ENCODE data around the gene MAST4.
"Not testable (repeated sequence)": the region's sequence is repeated elsewhere in the genome, so short reads cannot be mapped to it uniquely, and the experiment has no call there.

MAST4 gene

DNA sequence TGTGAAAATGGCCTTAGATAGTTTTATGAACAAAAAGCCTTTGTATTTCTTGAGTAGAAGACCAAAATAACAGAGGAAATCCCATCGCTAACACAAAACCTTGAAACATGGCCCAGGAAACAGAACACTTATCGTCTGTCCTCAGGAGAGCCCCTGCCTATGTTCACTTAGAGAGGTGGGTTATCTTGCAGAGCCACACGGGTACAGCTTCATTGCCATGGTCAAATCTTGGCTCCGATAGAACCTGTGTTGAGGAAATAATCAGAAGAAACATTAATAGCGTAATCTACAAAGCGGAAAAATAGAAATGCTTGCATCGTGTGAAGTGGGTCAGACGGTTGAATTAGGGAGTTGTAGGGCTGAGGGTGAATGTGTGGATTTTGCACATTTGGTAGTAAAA is 216.1 kb downstream of the MAST4 start:
- no peak for DNase-seq (ENCODE audit: low read depth)

DNA sequence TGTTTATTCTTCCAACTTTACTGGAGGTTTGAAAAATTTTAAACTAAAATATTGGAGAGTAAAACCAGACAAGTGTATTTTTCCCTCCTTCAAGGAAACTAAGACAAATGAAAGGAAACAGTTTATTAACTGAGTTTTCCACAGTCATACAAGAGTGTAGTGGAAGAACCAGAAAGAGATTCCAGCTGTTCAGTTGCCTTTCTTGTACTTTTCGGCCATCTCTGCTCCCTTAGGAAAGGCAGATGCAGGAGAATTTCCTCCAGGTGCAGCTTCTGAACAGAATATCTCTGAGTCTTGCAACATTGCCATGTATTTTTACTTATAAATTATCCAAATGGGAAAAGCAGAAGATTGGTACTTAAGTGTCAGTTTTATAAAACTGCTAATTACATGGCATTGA is 217.1 kb downstream of the MAST4 start:
- DNase-seq (ENCODE audit: low read depth) = no peak

DNA sequence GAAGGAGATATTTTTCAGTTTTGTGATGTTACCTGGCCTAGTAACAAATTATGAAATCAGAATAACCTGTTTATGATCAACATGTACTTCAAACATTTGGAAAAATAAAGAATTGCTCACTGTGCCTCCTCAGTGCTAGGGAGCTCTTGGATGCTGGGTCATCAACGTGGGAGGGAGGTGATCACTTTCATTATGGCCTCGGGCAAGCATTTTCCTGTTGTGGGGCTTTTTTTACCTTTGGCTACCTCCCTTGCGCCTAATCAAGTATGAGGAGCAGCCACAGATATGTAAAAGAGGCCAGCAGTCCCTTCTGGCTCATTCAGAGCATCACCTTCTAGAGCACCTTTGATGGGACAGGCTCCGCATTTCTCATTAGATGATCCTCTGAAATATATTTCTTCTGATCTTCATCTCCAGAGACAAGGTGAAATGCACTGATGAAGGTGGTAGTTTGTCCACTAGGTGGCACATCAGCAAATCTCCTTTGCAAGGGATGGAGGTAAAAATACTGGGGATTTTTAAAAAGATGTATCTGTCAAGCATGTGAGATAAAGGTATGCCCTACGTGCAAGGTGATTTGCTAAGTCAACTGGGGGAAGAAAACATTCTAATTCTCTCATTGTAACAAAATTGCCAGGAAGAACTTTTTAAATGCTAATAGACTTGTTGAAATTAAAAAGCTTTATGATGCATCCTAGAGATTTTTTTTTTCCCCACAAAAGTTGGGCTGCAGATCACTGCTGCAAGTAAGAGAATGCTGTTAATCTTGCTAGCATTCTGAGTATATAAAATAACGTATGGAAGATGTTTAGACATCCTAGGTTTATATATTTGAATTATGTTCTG is 218.2 kb downstream of the MAST4 start:
- DNase-seq (ENCODE audit: low read depth) = no peak

DNA sequence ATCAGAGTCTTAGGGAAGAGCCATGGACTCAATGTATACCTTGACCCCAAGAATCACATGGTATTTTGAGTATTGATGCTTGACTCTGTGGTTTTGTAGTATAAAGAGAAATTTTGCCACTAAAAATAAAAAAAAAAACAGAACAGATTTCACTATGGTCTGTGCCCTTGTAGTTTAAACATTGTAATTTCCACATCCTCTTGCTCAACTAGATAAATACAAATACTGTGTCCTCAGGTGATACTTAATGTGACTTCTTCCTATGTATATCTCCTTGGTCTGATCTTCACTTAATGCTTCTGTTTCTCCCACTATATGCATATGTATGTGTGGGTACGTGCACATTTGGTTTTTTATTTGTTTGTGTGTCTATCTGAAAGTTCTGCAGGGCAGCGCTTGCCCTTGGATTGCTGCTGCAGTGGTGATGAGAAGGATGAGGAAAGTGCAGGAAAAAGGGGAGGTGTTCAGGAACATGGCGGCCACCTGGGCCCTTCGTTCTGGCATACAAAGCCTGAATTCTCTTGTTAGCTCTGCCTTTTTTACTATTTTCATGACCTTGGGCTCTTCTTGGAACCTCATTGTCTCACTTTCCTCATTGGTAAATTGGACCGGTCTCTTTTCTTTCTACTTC is 222.2 kb downstream of the MAST4 start:
- no peak for DNase-seq (ENCODE audit: low read depth)

DNA sequence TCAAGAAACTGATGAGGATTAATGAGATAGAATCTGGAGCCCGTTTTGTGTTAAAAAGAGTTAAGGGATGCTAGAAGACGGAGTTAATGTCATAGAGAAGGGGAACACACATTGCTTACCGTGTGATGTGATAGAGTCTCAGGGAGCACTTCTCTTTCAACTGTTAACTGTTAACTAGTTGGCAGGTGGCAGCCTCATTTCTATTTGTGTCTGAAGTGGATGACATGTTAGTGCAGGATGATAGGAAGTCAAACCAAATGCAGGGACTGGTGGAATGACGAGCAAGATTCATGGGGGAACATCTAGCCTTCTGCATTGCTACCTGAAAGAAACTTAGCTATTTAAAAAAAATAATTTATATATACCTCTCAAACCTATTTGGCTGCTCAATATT is 222.7 kb downstream of the MAST4 start:
- no peak for DNase-seq (ENCODE audit: low read depth)

DNA sequence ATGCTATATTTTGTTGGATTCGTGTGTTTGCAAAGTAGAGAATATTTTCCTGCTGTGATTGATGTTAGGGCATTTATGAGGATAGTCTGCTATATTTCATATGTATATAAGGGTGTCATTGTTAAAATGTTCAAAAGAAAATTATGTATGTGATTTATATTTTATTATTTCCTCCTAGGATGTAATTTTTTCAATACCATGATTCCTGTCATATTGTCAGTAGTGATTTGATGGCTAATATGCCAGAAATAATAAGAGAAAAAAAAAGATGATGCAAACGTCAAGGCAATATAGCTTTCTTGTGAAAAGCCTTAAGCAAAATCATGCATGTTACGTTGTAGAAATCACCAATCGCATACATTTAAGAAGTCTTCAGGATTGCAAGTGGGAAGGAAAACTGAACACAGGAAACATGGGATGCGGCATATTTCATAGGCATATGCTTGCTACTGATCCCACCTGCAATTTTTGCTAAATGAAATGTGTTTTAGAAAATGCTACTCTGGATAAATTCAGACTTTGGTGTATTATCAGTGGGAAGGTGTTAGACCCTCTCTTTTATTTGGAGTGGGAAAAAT is 224.5 kb downstream of the MAST4 start:
- no peak for DNase-seq (ENCODE audit: low read depth)

DNA sequence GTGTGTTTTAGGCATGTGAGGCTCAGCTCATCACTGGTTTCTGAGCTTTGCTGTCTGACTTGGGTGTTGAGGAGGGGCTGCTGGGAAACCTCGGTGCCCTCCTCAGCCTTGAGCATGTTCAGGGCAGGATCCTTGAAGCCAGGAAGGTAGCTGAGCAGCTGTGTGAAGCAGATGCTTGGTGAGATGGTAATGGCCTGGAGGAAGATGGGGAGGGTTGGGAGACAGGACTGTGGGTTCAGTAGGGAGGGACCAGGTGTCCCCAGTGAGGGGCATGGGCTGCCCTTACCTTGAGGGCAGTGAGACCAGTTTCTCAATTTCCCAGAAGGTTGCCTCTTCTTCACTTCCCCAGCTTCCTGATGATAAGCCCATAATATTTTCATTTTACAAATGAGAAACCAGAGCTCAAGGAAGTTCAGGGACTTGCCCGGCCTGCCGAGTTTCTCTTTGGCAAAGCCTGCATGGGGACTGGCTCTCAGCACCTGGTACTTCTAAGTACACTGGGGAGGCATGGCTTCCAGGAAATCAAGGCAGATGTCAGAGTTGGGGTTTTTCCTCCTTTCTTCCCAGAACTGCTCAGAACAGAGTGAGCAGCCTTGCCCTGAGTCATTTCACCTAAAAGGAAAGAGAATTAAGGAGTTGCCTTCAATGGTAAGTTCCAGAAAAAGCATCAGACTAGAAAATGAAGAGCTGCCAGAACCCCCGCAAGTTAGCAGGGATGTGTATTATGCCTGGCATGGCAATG is 225.7 kb downstream of the MAST4 start:
- DNase-seq (ENCODE audit: low read depth) = no peak

DNA sequence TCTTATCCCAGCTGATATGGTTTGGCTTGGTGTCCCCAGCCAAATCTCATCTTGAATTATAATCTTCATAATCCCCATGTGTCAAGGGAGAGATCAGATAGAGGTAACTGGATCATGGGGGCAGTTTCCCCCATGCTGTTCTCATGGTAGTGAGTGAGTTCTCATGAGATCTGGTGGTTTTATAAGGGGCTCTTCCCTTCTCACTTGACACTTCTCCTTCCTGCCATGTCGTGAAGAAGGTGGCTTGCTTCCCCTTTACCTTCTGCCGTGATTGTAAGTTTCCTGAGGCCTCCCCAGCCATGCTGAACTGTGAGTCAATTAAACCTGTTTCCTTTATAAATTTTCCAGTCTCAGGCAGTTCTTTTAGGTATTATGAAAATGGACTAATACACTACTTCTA is 226.7 kb downstream of the MAST4 start:
- not testable (repeated sequence) for DNase-seq (ENCODE audit: low read depth)

DNA sequence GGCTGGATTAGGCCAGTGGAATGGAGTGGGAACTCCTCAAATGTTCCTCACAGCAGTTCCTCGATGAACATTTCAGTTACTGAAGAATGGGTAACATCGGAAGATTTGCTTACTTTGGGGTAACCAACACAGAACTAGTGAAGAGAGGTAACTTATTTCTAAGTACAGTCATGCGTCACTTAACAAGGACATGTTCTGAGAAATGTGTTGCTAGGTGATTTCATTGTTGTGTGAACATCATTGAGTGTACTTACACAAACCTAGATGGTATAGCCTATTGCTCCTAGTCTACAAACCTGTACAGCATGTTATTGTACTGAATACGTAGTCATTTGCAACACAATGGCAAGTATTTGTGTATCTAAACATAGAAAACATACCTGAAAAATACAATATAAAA is 228.3 kb downstream of the MAST4 start:
- DNase-seq (ENCODE audit: low read depth) = no peak

DNA sequence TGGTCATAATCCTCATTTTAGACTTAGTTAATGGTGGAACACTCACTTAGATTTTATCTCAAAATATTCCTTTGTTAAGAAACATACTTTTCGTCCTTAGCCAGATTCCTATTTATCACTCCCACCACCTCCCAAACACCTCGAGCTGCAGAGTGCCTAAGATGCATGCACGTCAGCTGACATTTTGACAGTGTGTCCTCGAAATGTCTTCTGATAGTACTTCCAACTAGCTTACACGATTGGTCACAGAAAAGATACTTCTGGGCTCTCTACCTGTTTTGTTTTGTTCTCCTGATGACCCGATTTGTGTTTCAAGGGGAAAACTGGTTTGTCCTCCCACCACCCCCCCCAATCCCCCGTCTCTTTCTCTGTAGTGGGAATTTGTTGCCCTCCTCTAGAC is 230.1 kb downstream of the MAST4 start:
- no peak for DNase-seq (ENCODE audit: low read depth)

DNA sequence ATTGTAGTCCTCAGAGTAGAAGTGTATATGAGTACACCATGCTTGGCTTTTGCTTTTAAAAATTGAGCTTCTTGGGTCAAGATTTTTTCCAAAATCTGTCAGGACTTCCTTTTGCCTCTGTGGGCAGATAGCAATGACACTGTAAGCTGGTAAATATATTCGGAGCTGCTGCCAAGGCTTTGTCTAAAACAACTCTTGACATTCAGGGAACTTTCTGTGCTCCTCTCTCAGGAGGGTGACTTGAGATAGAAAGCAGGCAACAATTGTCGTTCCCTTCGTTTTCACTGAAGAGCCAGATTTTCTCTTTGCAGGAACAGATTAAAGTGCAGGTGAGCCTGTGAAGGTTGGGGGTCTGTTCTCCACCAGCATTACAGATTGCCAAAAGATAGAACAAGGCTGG is 230.5 kb downstream of the MAST4 start:
- DNase-seq (ENCODE audit: low read depth) = no peak

DNA sequence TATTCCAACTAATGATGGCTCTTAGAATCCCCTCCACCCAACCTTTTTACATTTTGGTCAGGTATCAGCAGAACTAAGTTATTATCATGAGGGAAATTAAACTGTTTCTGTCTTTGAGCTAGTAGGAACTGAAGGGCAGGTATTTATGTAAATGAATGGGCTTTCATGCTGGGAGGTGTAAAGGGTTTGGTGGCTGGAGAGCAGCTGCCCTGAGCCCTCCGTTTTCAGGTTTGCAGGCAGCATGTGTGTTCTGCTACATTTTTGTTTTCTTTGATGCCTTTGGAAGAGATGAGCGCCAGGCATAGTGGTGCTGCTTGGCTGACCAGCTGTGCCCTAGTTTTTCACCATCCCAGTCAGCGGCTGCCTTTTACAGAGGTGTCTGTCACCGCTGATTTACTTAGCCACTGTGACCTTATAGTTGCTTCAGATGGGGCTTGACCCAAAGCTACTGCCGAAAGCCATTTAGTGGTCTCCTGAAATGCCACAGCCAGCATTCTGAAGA is 231.9 kb downstream of the MAST4 start:
- DNase-seq (ENCODE audit: low read depth) = no peak

DNA sequence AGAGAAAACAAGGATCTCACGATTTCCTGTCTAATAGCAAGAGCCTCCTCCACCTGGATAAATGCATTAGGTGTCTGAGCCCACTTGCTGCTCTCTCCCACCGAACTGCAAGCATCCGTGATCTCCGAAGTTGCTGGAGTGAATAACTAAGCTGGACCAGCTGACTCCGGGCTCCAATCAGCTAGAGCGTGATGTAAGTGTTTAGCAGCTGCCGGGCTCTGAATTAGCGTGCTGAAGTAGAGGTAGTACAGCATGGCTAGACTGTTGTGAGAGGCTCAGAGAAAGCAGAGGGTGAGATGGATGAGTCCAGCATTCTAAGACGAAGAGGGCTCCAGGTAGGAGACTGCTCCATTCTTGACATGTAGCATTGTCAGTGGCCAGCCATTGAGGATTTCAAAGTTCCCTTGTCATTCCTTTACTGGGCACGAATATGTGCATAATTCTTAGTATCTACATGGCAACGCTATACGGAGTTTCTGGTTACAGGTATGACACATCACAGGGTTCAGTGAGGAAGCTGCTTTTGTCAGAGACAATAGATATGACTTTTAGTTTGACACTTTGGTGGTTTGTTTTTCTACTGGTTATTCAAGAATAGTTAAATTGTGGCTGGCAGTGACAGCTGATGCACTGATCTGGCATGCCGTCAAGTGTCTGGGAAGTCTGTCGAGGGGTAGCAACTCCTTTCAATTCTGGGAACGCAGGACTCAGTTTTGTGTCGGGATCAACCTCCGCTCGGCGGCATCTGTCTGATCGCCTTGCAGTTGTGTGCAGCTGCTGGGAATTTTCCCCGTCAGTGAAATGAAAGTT is 232.6 kb downstream of the MAST4 start:
- peak; percentile 17 for DNase-seq (ENCODE audit: low read depth)

DNA sequence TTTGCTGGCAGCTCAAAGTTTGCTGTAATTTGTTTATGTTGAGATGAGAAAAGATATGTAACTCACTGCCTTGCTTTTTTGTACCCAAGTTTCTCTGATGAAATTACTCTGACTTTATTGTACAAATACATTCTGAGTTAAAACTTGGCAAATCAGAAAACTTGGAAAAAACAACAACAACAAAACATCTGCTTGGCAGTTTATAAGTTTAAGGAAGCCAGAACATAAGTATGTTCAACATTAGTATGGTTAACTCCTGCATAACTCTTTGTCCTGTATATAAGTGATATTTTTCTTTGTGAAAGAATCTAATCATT is 233.1 kb downstream of the MAST4 start:
- DNase-seq (ENCODE audit: low read depth) = no peak

DNA sequence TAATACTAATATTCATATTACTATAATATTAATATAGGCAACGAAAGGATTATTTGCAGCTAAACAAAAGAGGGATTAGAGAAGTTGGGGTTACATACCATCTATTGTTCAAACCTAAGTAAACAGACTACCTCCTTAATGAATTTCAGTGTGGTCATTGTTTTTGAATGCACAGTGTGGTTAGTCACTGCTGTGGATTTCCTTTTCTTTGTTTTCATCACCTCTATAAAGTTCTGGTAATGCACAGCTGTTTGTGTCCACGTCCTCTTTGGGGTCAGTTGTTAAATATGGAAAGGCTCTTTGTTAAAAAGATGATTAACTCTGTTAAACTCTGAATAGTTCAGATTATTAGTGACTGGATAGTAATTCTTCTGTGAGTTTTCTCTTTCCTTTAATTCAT is 233.6 kb downstream of the MAST4 start:
- no peak for DNase-seq (ENCODE audit: low read depth)

DNA sequence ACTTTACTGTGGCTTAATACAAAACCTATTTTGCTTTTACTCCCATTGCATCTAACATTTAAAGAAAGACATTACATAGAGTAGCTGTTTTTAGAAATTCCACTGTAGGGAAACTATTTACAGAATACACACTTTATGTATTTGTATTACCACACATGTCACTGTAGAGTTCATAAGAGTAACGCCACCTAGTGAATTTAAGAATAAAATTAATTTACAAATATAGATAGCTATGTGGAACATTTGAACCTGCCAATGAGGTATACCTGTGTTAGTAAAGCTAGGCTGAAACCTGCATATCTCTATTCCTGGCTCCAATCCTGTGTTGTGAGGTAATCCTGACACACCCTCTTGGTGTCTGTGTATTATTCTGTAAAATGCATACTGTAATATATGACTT is 234.4 kb downstream of the MAST4 start:
- no peak for DNase-seq (ENCODE audit: low read depth)

DNA sequence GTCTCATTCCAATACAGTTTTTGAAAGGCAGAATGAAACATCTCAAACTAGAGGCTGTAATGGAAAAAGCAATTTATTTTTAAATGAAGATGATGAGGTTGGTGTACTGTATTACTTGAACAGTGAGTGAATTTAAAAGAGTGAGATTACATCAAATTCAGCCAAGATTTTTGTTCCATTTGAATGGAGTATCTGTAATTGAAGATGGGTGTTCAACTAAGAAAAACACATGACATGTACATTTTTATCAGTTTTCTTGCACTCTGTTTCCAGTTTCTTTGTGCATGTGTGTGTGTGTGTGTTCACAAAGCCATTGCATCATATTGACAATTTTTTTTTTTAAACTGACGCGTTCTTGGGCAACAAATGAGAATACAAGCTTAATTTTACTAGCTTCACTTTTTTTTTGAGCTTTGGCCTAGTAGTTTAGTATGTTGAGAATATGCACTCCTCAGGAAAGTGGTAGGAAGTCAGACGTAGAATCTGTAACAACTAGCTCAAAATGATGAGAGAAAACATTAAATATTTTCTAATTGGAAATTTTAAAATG is 243.5 kb downstream of the MAST4 start:
- no peak for DNase-seq (ENCODE audit: low read depth)

DNA sequence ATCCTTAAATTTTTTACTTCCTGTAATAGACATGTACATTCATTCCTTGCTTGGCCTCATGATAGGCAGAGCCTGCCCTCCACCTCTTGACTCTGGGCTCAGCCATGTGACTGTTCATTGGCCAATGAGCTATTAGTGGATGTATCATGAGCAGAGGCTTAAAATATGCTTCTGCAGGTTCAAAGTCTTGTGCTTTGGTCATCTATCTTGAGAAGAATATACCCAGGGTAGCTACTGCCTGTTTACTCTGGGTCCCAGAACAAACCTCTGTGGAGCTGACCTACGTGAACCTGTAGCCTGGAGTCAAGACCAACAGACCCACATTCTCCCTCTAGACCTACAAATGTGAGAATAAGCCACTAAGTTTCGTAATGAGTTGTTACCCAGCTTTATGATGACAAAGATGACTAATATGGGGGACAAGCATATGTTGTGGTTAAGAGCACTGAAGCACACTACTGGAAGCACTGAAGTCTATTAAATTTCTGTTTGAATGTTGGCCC is 244.4 kb downstream of the MAST4 start:
- DNase-seq (ENCODE audit: low read depth) = no peak

DNA sequence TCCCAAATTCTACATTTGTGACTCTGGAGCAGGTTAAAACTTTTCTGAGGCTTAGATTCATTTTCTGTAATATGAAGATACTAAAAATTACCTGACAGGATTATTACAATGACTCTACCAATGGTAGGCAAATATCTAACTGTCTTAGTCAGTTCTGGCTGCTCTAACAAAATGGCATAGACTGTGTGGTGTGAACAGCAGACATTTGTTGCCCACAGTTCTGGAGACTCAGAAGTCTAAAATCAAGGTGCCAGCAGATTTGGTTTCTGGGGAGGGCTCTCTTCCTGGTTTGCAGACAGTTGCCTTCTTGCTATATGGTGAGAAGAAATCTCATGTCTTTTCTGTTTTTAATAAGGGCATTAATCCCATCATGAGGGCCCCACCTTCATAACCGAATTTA is 245.1 kb downstream of the MAST4 start:
- no peak for DNase-seq (ENCODE audit: low read depth)

DNA sequence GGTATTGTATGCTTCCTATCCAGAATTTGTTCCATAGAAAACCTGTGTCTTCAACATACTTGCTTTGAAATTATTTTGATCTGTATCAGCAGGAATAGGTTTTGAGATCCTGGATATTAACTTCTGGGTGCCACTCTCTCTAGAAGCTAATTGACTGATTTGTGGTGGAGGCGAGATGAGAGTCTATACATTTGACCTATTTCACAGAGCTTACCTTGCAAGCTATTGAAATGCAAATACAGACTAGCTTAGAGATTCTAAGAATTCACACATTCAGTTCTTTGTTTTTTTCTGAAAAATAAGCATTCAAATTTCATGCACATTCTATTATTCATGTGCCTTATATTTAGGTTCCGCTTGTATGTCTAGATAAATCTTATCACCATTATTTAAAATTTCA is 246.3 kb downstream of the MAST4 start:
- no peak for DNase-seq (ENCODE audit: low read depth)

DNA sequence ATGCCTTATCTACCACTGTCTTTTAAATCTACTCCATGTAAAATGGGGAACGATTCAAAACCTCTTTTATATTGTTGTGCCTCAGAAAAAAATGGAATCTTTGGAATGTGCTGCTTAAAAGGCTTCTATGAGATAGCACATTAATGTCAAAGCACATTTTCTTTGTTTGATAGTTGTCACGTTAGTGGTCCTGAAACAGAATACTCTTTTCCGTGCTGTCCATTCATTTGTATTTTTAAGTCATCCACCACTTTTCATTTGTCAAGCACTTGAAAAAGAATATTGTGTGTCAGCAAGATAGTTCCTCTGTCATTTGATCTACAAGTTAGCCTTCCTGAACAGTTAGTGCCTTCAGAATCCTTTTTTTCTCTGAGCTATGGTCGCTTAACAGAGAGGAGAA is 246.9 kb downstream of the MAST4 start:
- no peak for DNase-seq (ENCODE audit: low read depth)
